Heart right ventricle (tissue), 16 donors: ENCODE measurements around the gene RFC3. TPM values are rescaled to one million over a fixed set of nuclear protein-coding genes. Genes with fewer than 3 reads are reported as not detected.
A peak's percentile ranks its signal among the peaks of the same experiment; 100 is the strongest.

Experiments used
- ATAC-seq, 8 donors: fragments of 200-7000 bp; cut with Tn5 transposase; one replicate each; pipeline ENCODE4 v1.9.1; 2020; ENCODE audit warnings: mild to moderate bottlenecking in 8 of 8, moderate library complexity in 8 of 8, moderate number of reproducible peaks in 1 of 8
- DNase-seq, 2 donors: peaks; one replicate each; pipeline ENCODE4 v3.0.0-alpha.2; 2020
- H3K27ac ChIP-seq, 10 donors: fragments of 200-600 bp; sonication (generic) in 2 of 10; one replicate each; pipeline versions ENCODE4 v1.5.0 to v1.8.0; 2020 to 2022; ENCODE audit warnings: mild to moderate bottlenecking in 3 of 10
- H3K27me3 ChIP-seq, 7 donors: fragments of 200-600 bp; one replicate each; pipeline ENCODE4 v1.8.0; 2021 to 2022; ENCODE audit warnings: mild to moderate bottlenecking in 2 of 7
- H3K36me3 ChIP-seq, 9 donors: fragments of 200-600 bp; sonication (generic) in 1 of 9; one replicate each; pipeline versions ENCODE4 v1.5.0 to v1.8.0; 2020 to 2022; ENCODE audit warnings: mild to moderate bottlenecking in 2 of 9
- H3K4me1 ChIP-seq, 9 donors: fragments of 200-600 bp; sonication (generic) in 1 of 9; one replicate each; pipeline versions ENCODE4 v1.5.0 to v1.8.0; 2020 to 2022; ENCODE audit warnings: mild to moderate bottlenecking in 4 of 9
- H3K4me3 ChIP-seq, 10 donors: fragments of 200-600 bp; sonication (generic) in 2 of 10; one replicate each; pipeline versions ENCODE4 v1.5.0 to v1.8.0; 2020 to 2022; ENCODE audit warnings: mild to moderate bottlenecking in 7 of 10, moderate library complexity in 2 of 10
- H3K9me3 ChIP-seq, 11 donors: fragments of 200-600 bp in 10 of 11; sonication (generic) in 2 of 11; one replicate each; pipeline versions ENCODE4 v1.5.0 to v1.8.0; 2013 to 2022; ENCODE audit warnings: mild to moderate bottlenecking in 2 of 11, control low read depth in 1 of 11, moderate library complexity in 1 of 11
- CTCF ChIP-seq, 9 donors: fragments of 200-600 bp; sonication (generic) in 2 of 9; IDR thresholded peaks; one replicate each; pipeline versions ENCODE4 v1.5.0 to v1.8.0; 2021 to 2022; ENCODE audit warnings: antibody characterized with exemption in 9 of 9, mild to moderate bottlenecking in 5 of 9, moderate library complexity in 1 of 9
- WGBS, 2 donors: extraction: QIAGEN DNeasy Blood & Tissue Kit; methylation state at CpG; one replicate each; pipeline ENCODE4 v1.1.7; 2013; ENCODE audit warnings: inconsistent platforms in 1 of 2; 5-methylcytosine and 5-hydroxymethylcytosine counted together
- intact Hi-C, 10 donors: fragments of 100-400 bp; cut with DNase I; formaldehyde crosslinking; loops; one replicate each; pipeline versions ENCODE4 v1.11.1 to v1.14.2; 2022
- polyA plus RNA-seq, 2 donors: library from polyadenylated mRNA; stranded (reverse); fragments of 200-250 nt; gene quantifications; one replicate each; pipeline ENCODE4 v1.2.3, GENCODE V29; 2013
- total RNA-seq, 10 donors: library from RNA; stranded (reverse); fragmentation: NEBNext Ultra II Directional in 3 of 10; extraction: Animal tissue kit (Norgen Biotek cat#: 25700) in 3 of 10; gene quantifications; one replicate each; pipeline versions ENCODE4 v1.2.1 to v1.2.4, GENCODE V29; 2021 to 2023
- donor health status: Arrhythmogenic right ventricular cardiomyopathy.
- donor health status: ischemic (EF 13 %, LVEDD 7.1; RV severe dilation, severe dysfunction).
- donor health status: healthy with polysubstance abuse.
- donor health status: DM: no; HTN: yes; CAD: no.
- donor health status: DM: no; HTN: no; CAD: no.
- donor health status: ischemic (EF 25% LVEDD 6.9; RV normal size, moderate dysfunction).
- donor health status: ischemic (EF 25% LVEDD 5.7; RV mildly dilated, moderate dysfunction).
- donor health status: healthy.
- donor health status: DM: yes; HTN: yes; CAD: no.
- donor health status: Ischemic cardiomyopathy.
- donor health status: ischemic (EF 35%, LVEDD 5.7; RV mildly dilated, moderate dysfunction).
- donor health status: nonischemic (EF 11% LVEDD 7.7; RV severe dilation, severe dysfunction).
- donor health status: DM: yes; HTN: yes; CAD: no.
- donor health status: PGD.
- donor health status: ischemic (EF 29% LVEDD 5.4; RV normal size, mild dysfunction).
- donor health status: nonischemic (EF 23%, LVEDD 6.1; RV moderate dilation, normal function).

RFC3 gene
- total and polyA plus RNA-seq, 12 donors = 2.5 to 7.0 (median 5.2) TPM

GRCh38 chr13:33784738-33785137 lies 33.2 kb upstream of the RFC3 start:
- WGBS, 2 donors = 95 to 98% methylated on average over 1 of the region's 1 CpG

GRCh38 chr13:33785384-33785783 lies 32.6 kb upstream of the RFC3 start:
- intact Hi-C loops = no loop called here
- no peak overlapping the region for H3K4me3 ChIP-seq
- no peak for ATAC-seq
- WGBS, 2 donors = 92 to 99% methylated on average over 1 of the region's 1 CpG
- H3K9me3 ChIP-seq = peaks cover 0 to 10% (median 0%) of the 10 kb centered on the region in 11 donors
- H3K4me1 ChIP-seq = peaks cover 0 to 10% (median 0%) of the 10 kb centered on the region in 9 donors
- H3K27ac ChIP-seq = no peak overlapping the region
- no peak for TF ChIP-seq CTCF (IDR thresholded peaks at IDR 0.05)
- H3K27me3 ChIP-seq = no peaks in the 10 kb centered on the region
- DNase-seq = no peak
- no peaks in the 10 kb centered on the region for H3K36me3 ChIP-seq

More at GRCh38 chr13:33784738-33785137, 33.2 kb upstream of the RFC3 start:
- intact Hi-C loops = no loop called here
- no peaks in the 10 kb centered on the region for H3K27me3 ChIP-seq
- H3K27ac ChIP-seq = no peak overlapping the region
- DNase-seq = no peak
- no peaks in the 10 kb centered on the region for H3K36me3 ChIP-seq
- no peak overlapping the region for H3K4me3 ChIP-seq
- H3K4me1 ChIP-seq = peaks cover 0 to 10% (median 0%) of the 10 kb centered on the region in 9 donors
- no peak for ATAC-seq
- peaks cover 0 to 11% (median 0%) of the 10 kb centered on the region in 11 donors for H3K9me3 ChIP-seq
- no peak for TF ChIP-seq CTCF (IDR thresholded peaks at IDR 0.05)

DNA sequence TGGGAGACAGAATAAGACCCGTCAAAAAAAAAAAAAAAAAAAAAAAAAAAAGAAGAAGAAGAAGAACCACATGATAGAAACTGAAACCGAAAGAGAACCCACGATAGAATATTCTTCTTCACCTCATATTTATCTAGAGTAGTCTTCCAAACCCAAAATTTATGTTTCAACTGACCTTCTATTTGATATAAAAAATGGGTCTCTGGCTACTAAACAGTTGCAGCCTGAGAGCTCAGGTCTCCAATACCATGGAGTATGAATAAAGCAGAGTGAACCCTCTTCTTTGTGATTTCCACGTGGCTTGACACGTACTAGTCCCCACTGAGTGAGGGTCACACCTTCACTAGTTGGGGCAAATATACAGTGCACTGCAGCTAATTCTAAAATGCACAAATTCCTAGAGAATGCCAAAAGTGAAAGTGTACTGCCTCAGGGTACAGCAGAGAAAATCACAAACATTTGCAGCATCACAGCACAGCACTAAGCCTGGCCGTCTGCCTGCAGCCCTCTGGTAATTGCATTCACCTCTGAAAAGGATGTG lies 30.8 kb upstream of the RFC3 start:
- 40 to 61% methylated on average over 5 to 6 of the region's 6 CpGs for WGBS, 2 donors
- DNase-seq (no peak), ATAC-seq (peak in 3 of 8 donors; percentile 14 to 29 (median 25))
- peaks cover 0 to 18% (median 0%) of the 10 kb centered on the region in 11 donors for H3K9me3 ChIP-seq
- no peaks in the 10 kb centered on the region for H3K36me3 ChIP-seq
- peaks cover 0 to 10% (median 0%) of the 10 kb centered on the region in 9 donors for H3K4me1 ChIP-seq
- no peak for TF ChIP-seq CTCF (IDR thresholded peaks at IDR 0.05)
- H3K27ac ChIP-seq = peak overlapping the region in 3 of 10 donors; percentile 18 to 62 (median 25)
- no peaks in the 10 kb centered on the region for H3K27me3 ChIP-seq
- intact Hi-C loops = no loop called here
- peak overlapping the region in 8 of 10 donors; percentile 16 to 51 (median 40) for H3K4me3 ChIP-seq

DNA sequence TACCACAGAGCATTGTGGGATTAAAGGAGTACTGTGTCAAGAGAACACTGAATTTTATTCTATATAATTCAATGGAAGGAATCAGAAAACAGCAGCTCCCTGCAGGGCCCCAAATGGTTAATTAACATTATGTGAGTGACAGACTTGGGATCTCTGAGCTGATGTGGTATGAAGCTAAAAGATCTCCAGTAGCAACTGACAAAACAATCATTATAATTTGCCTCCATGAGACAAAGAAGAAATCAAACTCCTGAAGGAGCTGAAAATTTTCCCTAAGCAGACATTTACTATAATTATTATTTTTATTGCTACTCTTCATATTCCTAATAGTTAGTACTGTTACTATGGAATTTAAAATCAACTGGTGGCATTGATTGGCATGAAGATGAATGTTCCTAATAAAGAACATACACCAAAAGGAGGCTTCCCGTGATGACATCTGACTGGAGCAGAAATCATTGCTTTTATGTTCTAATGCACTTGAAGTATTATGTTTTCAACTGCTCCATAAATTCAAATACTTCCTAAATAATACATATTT lies 28.8 kb upstream of the RFC3 start:
- no peak for ATAC-seq

More for the DNA sequence above, 28.8 kb upstream of the RFC3 start:
- 93 to 95% methylated on average over 1 of the region's 1 CpG for WGBS, 2 donors
- Histone ChIP-seq H3K27ac (no peak overlapping the region), H3K27me3 (no peaks in the 10 kb centered on the region), H3K4me1 (peaks cover 0 to 10% (median 0%) of the 10 kb centered on the region in 9 donors), H3K4me3 (no peak overlapping the region), H3K9me3 (peaks cover 0 to 26% (median 0%) of the 10 kb centered on the region in 11 donors), H3K36me3 (no peaks in the 10 kb centered on the region)
- no peak for TF ChIP-seq CTCF (IDR thresholded peaks at IDR 0.05)
- intact Hi-C loops = no loop called here
- no peak for DNase-seq
